SH-SY5Y (cell line): Measurements from ENCODE around the gene NECAB2.

Source experiments
- GATA2 ChIP-seq: IDR thresholded peaks from 2 replicates; pipeline ENCODE4 v1.6.1; 2011; ENCODE audit warnings: mild to moderate bottlenecking, low read depth, low read length
- GATA3 ChIP-seq: IDR thresholded peaks from 2 replicates; pipeline ENCODE4 v1.6.1; 2011; ENCODE audit warnings: low read depth, mild to moderate bottlenecking, low read length, moderate library complexity

NECAB2 gene

DNA sequence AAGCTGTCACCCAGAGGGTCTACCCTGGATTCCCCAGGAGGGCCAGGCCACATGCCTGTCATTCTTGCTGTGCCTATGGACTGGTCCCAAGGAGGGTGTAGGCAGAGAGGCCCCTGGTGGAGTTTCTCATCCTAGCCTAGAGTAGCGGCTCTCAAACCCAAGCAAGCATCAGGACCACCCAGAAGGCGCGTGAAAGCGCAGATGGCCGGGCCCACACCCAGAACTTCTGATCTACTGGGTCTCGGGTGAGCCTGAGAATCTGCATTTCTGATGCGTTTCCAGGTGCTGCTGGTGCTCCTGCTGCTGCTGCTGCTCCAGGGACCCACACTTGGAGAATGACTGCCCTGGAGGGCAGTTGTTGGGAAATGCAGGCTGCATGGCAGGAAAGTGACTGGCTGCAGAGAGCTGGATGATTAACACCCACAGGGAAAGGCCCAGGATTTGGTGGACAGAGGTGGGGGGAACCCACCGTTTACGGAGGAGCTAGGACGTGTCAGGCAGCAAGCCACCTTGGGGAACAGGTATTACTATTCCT lies 24.5 kb upstream of the NECAB2 start:
- TF ChIP-seq GATA3 (no peak), GATA2 (no peak)

- TF ChIP-seq GATA3 (no peak), GATA2 (no peak)
Observed at GRCh38 chr16:83945587-83945986, 22.5 kb upstream of the NECAB2 start.

GRCh38 chr16:83946154-83946780 lies 21.8 kb upstream of the NECAB2 start:
- no peak for TF ChIP-seq GATA2
- TF ChIP-seq GATA3: no peak

GRCh38 chr16:83946781-83947566 lies 21.1 kb upstream of the NECAB2 start:
- TF ChIP-seq GATA2: no peak
- no peak for TF ChIP-seq GATA3

DNA sequence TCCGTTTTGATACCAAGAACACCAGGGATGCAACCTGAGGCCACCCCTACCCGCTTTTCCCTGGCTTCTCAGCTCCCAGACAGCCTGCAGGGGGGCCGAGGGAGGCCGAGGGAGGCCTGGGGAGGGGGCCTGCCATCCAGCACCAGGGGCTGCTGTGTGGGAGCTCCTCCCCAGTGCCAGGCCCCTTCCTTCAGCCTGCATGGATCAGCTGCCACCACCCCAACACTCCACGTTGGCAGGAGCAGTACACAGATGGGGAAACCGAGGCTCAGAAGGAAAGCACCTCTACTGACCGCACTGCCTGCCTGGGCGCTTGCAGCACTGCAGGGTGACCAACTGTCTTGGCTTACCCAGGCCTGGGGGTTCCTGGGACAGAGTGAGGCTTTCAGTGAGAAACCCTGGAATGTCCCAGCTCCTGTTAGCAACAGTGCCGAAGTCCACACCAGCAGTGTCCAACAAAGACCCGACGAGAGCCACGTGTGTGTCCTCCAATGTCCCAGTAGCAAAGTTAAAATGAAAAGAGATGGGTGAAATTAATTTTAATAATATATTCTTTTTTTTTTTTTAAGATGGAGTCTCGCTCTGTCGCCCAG lies 20.3 kb upstream of the NECAB2 start:
- TF ChIP-seq GATA2 (no peak), GATA3 (no peak)

DNA sequence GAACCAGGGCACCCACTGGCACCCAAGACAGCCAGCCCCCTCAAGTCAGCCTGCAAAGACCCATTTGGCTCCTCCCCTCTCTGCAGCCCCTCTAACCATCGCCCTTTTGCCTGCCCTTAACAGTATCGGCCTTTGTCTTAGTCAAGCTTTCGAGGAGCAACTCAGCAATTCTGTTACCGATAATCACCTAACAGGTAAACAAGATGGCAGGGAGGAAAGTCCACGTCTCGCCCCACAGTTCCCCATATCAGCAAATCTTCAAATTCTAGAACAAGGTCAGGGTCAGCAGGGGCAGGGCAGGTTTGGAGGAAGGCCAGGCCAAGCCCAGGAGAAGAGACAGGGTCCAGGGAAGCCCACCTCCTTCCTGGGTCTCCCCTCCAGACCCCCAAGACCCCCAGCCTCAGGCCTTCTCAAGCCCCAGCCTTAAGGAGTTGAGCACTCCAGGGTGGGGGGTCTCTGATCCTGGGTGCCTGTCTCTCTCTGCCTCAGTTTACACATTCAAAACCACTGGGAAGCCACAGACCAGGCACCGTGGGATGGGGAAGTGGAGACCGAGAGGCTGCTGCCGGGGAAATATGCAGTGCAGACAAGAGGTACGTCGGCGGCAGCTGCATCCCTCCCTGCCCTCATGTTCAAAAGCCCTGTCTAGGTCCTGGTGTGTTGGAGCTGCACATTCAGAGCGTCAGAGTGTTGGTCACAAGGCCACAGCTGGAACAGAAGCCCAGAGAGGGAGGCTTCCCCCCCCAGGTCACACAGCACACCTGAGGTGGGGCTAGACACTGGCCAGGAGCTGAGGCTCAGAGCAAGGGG lies 18.9 kb upstream of the NECAB2 start:
- TF ChIP-seq GATA3 (no peak), GATA2 (no peak)

DNA sequence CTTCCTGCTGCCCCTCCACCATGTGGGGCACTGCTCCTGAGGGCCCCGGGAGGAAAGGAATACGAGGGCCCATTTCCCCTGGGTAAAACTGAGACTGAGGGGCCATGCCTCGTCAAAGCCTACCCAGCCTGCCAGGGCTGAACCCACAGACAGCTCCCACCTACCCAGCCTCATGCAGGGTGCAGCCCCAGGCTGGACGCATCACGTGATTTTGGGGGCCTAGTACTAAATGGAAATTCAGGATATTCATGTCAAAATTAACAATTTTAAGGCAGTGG lies 18.4 kb upstream of the NECAB2 start:
- no peak for TF ChIP-seq GATA2
- TF ChIP-seq GATA3: no peak

GRCh38 chr16:83951544-83951943 lies 16.5 kb upstream of the NECAB2 start:
- TF ChIP-seq GATA2 (no peak), GATA3 (no peak)

- TF ChIP-seq GATA3 (no peak), GATA2 (no peak)
Observed at GRCh38 chr16:83952587-83952939, 15.5 kb upstream of the NECAB2 start.

- no peak for TF ChIP-seq GATA3
- TF ChIP-seq GATA2: no peak
Observed at GRCh38 chr16:83952940-83953795, 14.9 kb upstream of the NECAB2 start, which contains the start of gene OSGIN1. TSS of gene OSGIN1 (plus strand) at chr16:83953240. CDS start at chr16:83957672, 4,432 bp downstream.

DNA sequence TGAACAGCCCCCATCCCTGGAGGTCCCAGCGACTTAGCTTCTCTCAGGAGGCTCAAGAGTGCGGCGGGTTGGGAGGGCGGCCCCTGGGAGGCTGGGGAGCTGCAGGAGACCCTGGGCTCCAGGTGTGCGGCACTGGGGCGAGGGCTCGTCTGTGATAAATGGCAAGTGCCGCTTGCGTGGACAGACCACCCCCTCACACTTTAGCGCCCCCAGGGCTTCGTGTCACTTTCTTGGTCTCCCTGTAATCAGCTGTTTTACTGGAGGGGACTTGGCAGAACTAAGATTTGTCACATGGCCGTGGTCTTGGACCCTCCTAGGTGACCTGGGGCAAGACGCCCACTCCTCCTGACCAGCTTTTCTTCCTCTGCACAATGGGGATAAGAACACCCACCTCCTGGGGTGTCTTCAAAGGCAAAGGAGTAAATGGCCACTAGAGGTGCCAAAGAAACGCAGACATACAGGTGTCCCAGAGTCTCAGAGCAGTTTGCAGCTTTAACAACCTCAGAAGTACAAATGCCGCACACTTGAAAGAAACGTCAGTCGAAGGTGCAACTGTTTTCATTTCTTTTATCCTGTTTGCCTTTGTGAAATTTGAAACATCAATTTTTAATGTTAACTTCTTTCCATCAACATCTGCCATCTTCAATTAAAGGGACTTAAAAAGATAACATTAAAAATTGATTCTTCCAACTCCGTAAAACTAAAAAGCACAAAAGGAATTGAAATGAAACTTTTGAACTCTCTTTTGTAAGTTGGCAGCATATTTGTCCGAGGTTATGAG lies 14.1 kb upstream of the NECAB2 start:
- TF ChIP-seq GATA3: no peak
- no peak for TF ChIP-seq GATA2

- TF ChIP-seq GATA3 (no peak), GATA2 (no peak)
Observed at GRCh38 chr16:83954577-83955016, 13.4 kb upstream of the NECAB2 start.
